DMS53 (cell line): ENCODE results near the gene ZBED1.
"Not testable (repeated sequence)": the region's sequence is repeated elsewhere in the genome, so short reads cannot be mapped to it uniquely, and the experiment has no call there.

Experiments used
- DNase-seq: peaks from one replicate; lab custom pipeline; 2025; lab: John Stamatoyannopoulos, UW

ZBED1 gene

GRCh38 chrX:2497961-2498780, 2.6 kb downstream of the ZBED1 start:
- DNase-seq = no peak

- DNase-seq = no peak
Measured at GRCh38 chrX:2495595-2495994, 5.2 kb downstream of the ZBED1 start.

- DNase-seq = no peak
Measured at GRCh38 chrX:2492531-2493218, 8.1 kb downstream of the ZBED1 start.

GRCh38 chrX:2490634-2491033, 10.1 kb downstream of the ZBED1 start:
- no peak for DNase-seq

GRCh38 chrX:2489446-2490445, 11.0 kb downstream of the ZBED1 start:
- no peak for DNase-seq

GRCh38 chrX:2488621-2489285, 12.0 kb downstream of the ZBED1 start:
- DNase-seq = no peak

- DNase-seq = no peak
Measured at GRCh38 chrX:2487366-2487765, 13.4 kb downstream of the ZBED1 start.

- DNase-seq = no peak
Measured at GRCh38 chrX:2486476-2487133, 14.2 kb downstream of the ZBED1 start.

GRCh38 chrX:2485789-2486345, 14.9 kb downstream of the ZBED1 start:
- no peak for DNase-seq

GRCh38 chrX:2484721-2485648, 15.8 kb downstream of the ZBED1 start:
- DNase-seq = no peak

- no peak for DNase-seq
Measured at GRCh38 chrX:2484256-2484655, 16.5 kb downstream of the ZBED1 start.

- no peak for DNase-seq
Measured at GRCh38 chrX:2483398-2484060, 17.2 kb downstream of the ZBED1 start.

GRCh38 chrX:2481597-2481996, 19.2 kb downstream of the ZBED1 start:
- not testable (repeated sequence) for DNase-seq

- DNase-seq = not testable (repeated sequence)
Measured at GRCh38 chrX:2479982-2480381, 20.8 kb downstream of the ZBED1 start.

GRCh38 chrX:2479420-2479780, 21.4 kb downstream of the ZBED1 start:
- DNase-seq = no peak

GRCh38 chrX:2478546-2479419, 22.0 kb downstream of the ZBED1 start:
- DNase-seq = no peak

GRCh38 chrX:2477313-2477712, 23.5 kb downstream of the ZBED1 start:
- DNase-seq = not testable (repeated sequence)
